ENCODE results near the gene RPS6KA3.

RPS6KA3 gene

GRCh38 chrX:20266810-20267606 lies at the start of gene RPS6KA3:
RPS6KA3 (minus strand) TSS chrX:20266909; CDS start chrX:20266632, 277 bp downstream.
- DNase-seq (ENCODE audit: low spot score): peak; percentile 74

GRCh38 chrX:20315140-20315539 lies 48.4 kb upstream of the RPS6KA3 start:
- no peak for DNase-seq (ENCODE audit: low spot score)

GRCh38 chrX:20313899-20314298 lies 47.2 kb upstream of the RPS6KA3 start:
- DNase-seq (ENCODE audit: low spot score): no peak

- DNase-seq (ENCODE audit: low spot score): no peak
Observed at GRCh38 chrX:20312018-20312417, 45.3 kb upstream of the RPS6KA3 start.

- DNase-seq (ENCODE audit: low spot score): no peak
Observed at GRCh38 chrX:20311505-20311904, 44.8 kb upstream of the RPS6KA3 start.

- no peak for DNase-seq (ENCODE audit: low spot score)
Observed at GRCh38 chrX:20309806-20310205, 43.1 kb upstream of the RPS6KA3 start.

GRCh38 chrX:20306668-20307067 lies 40.0 kb upstream of the RPS6KA3 start:
- DNase-seq (ENCODE audit: low spot score): no peak

GRCh38 chrX:20300822-20301221 lies 34.1 kb upstream of the RPS6KA3 start:
- no peak for DNase-seq (ENCODE audit: low spot score)

- no peak for DNase-seq (ENCODE audit: low spot score)
Observed at GRCh38 chrX:20294957-20295356, 28.2 kb upstream of the RPS6KA3 start.

GRCh38 chrX:20294284-20294683 lies 27.6 kb upstream of the RPS6KA3 start:
- DNase-seq (ENCODE audit: low spot score): no peak

- no peak for DNase-seq (ENCODE audit: low spot score)
Observed at GRCh38 chrX:20285511-20285910, 18.8 kb upstream of the RPS6KA3 start.

- DNase-seq (ENCODE audit: low spot score): no peak
Observed at GRCh38 chrX:20284992-20285391, 18.3 kb upstream of the RPS6KA3 start.

GRCh38 chrX:20284444-20284843 lies 17.7 kb upstream of the RPS6KA3 start:
- DNase-seq (ENCODE audit: low spot score): no peak

- DNase-seq (ENCODE audit: low spot score): no peak
Observed at GRCh38 chrX:20280938-20281337, 14.2 kb upstream of the RPS6KA3 start.

GRCh38 chrX:20274121-20274520 lies 7.4 kb upstream of the RPS6KA3 start:
- DNase-seq (ENCODE audit: low spot score): no peak

- DNase-seq (ENCODE audit: low spot score): no peak
Observed at GRCh38 chrX:20271730-20272129, 5.0 kb upstream of the RPS6KA3 start.

- DNase-seq (ENCODE audit: low spot score): peak; percentile 46
Observed at GRCh38 chrX:20271186-20271585, 4.5 kb upstream of the RPS6KA3 start.

- DNase-seq (ENCODE audit: low spot score): no peak
Observed at GRCh38 chrX:20270562-20270890, 3.8 kb upstream of the RPS6KA3 start.

GRCh38 chrX:20269848-20270561 lies 3.3 kb upstream of the RPS6KA3 start:
- no peak for DNase-seq (ENCODE audit: low spot score)

- no peak for DNase-seq (ENCODE audit: low spot score)
Observed at GRCh38 chrX:20267931-20268701, 1.4 kb upstream of the RPS6KA3 start.

GRCh38 chrX:20267607-20267930 lies 860 bp upstream of the RPS6KA3 start:
- no peak for DNase-seq (ENCODE audit: low spot score)

GRCh38 chrX:20265726-20266681 lies 705 bp downstream of the RPS6KA3 start:
- DNase-seq (ENCODE audit: low spot score): no peak

All from HuH-7.5 (cell line).